Nucleus accumbens (tissue), 56 donors: ENCODE data around the gene AP3S2.

ENCODE experiments used
- DNase-seq, 56 donors: peaks; one replicate each; lab custom pipeline; 2025; lab: John Stamatoyannopoulos, UW

The AP3S2 gene

GRCh38 chr15:89820666-89821611, 72.9 kb downstream of the AP3S2 start:
- no peak for DNase-seq

- DNase-seq: no peak
Measured at GRCh38 chr15:89818287-89818686, 75.5 kb downstream of the AP3S2 start.

- no peak for DNase-seq
Measured at GRCh38 chr15:89817701-89818280, 76.0 kb downstream of the AP3S2 start.

- no peak for DNase-seq
Measured at GRCh38 chr15:89815769-89816168, 78.0 kb downstream of the AP3S2 start.

GRCh38 chr15:89814112-89814742, 79.6 kb downstream of the AP3S2 start:
- no peak for DNase-seq

- DNase-seq: no peak
Measured at GRCh38 chr15:89813381-89814111, 80.2 kb downstream of the AP3S2 start.

- no peak for DNase-seq
Measured at GRCh38 chr15:89812847-89813320, 80.9 kb downstream of the AP3S2 start.

- no peak for DNase-seq
Measured at GRCh38 chr15:89812011-89812846, 81.6 kb downstream of the AP3S2 start.

- no peak for DNase-seq
Measured at GRCh38 chr15:89810837-89811236, 83.0 kb downstream of the AP3S2 start.

- no peak for DNase-seq
Measured at GRCh38 chr15:89809787-89810148, 84.0 kb downstream of the AP3S2 start.

- DNase-seq: no peak
Measured at GRCh38 chr15:89809093-89809786, 84.6 kb downstream of the AP3S2 start.

- DNase-seq: no peak
Measured at GRCh38 chr15:89808160-89808870, 85.5 kb downstream of the AP3S2 start.

GRCh38 chr15:89807689-89808088, 86.1 kb downstream of the AP3S2 start:
- no peak for DNase-seq

GRCh38 chr15:89806559-89807550, 86.9 kb downstream of the AP3S2 start:
- DNase-seq: no peak

GRCh38 chr15:89806210-89806558, 87.6 kb downstream of the AP3S2 start:
- DNase-seq: no peak

GRCh38 chr15:89805241-89806209, 88.3 kb downstream of the AP3S2 start:
- no peak for DNase-seq
